Iris pigment epithelial cell (primary cell): ENCODE measurements around the gene WSCD2.

Experiments
- DNase-seq: peaks from one replicate; pipeline ENCODE4 v3.0.0-alpha.2; 2011; ENCODE audit warnings: low read depth

The WSCD2 gene

DNA sequence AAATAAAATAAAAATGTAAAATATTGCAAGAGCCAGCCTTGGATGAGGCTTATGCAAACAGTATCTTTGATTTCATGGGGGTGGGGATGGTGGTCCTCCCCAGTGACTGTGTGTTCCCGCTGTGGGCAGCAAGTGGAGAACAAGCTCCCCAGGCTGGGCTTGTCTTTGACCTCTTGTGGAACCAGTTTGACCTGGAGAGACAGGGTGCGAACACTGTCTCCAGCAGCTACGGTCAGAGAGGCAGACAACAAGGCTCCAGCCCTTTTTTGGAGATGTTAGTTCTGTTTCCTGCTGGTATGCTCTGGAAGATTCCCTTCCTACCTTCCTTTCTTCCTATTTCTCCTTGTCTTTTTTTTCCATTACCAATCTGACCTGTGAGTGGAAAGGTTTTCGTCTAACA lies 21.8 kb upstream of the WSCD2 start:
- no peak for DNase-seq

DNA sequence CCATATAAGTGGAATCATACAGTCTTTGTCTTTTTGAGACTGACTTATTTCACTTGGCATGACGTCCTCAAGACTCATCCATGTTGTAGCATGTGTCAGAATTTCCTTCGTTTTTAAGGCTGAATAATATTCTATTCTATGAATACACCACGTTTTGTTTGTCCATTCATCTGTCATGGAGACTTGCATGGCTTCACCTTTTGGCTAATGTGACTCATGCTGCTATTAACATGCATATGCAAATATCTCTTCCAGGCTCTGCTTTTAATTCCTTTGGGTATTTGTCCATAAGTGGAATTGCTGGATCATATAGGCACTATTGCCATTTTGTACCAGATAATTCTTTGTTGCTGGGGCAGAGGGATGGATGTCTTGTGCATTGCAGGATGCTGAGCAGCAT lies 19.6 kb upstream of the WSCD2 start:
- DNase-seq: no peak

DNA sequence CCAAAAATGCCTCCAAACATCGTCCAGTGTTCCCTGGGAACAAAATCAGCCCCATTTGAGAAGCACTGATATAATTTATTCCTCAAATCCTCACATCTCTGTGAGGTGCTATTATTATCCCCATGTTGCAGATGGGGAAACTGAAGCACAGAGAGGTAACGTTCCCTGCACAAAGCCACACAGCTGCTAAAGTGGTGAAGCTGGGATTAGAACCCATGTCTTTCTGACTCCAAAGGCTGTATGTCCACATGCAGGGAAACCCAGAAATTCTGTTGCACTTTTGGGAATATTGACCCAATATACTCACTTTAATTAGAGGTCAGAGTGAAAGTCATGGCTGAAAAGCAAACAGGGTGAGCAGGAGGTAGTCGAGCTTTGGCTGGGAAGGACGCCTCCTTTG lies 19.1 kb upstream of the WSCD2 start:
- no peak for DNase-seq

DNA sequence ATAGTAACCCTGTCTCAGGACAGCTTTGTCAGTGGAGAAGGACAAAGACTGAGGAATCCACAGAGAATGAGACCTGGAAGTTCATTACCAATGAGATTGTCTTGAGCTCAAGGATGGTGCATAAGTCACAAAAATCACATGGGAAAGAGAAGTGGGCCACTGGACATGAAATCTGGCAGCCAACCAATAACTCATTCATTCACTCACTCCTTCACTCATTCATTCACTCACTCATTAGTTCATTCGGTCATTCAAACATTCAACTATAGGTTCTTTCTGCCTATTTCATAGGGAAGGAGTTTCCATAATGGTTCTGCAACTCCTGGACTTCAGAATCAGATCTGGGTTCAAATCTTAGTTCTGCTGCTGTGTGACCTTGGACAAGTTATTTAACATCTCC lies 18.2 kb upstream of the WSCD2 start:
- no peak for DNase-seq

DNA sequence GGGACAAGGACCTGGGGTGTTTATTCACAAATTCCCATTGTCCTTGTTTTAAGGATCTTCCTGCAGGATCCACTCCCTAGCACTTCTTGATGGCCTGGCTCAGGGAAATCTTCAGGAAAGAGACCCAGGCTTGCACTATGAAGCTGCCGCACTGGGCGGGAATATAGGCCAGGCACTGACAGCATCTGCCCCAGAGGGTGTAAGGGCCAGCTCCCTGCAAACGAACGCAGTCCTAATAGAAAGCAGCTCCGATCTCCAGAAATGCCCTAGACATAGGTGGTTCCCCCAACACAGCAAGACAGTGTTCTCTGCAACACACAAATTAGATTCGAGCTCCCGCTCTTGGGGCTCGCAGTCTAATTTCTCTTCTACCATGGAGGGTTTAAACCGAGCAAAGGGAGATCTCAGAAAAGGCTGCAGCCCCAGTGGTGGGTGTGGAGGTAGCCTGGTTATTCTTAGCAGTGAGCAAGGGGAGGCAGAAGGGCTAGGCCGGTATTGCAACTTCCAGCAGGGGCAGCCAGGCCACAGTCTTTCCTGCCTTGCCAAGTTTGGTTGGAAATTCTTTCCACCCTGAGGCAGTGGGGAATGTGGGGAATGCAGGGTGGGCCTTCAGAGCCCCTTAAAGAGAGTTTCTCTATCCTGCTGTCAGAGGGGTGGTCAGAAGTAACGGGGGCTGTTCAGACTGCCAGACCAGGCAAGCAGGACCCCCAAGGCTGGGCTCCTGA lies 16.1 kb upstream of the WSCD2 start:
- DNase-seq: no peak

DNA sequence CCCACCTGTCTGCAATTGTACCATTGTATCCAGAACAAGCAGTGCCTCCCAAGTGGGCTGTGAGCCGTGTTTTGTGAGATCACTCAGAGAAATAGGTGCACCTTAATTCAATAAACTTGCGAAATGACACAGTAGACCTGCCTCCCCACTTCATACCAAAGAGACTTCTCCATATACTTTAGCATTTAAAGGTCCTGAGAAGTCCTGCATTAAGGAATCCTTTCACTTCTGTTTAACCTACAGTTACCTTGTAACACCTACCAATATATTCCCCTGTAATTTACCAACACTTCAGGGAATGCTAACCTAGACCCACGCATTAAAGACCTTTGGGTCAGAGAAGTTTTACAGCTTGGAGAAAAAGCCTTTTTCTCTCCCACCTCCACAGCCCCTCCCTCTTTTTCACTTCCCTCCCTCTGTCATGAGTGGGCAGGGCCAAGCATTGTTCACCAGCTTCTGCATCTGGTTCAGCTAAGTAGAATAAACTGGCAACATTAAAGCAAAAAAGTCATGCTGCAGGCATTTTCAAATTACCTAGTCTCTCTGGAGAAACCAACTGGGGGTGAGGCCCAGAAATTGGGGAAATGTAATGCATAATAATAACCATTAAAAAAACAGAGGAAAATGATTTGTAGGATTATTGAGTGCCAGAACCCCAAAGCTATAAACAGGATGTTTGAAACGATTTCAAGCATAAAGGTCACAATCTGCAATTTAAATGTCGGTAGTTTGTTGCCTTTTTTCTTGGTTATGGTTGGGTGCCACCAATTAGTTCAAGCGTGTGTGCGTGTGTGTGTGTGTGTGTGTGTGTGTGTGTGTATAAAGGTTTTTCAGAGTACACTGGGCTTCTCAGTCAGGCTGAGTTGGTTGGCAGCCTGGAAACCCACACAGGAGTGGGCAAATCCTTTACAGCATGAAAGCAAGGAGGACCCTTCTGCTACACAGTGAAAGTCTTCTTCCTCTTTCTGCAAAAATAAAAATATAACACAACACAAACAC lies 13.7 kb upstream of the WSCD2 start:
- no peak for DNase-seq

DNA sequence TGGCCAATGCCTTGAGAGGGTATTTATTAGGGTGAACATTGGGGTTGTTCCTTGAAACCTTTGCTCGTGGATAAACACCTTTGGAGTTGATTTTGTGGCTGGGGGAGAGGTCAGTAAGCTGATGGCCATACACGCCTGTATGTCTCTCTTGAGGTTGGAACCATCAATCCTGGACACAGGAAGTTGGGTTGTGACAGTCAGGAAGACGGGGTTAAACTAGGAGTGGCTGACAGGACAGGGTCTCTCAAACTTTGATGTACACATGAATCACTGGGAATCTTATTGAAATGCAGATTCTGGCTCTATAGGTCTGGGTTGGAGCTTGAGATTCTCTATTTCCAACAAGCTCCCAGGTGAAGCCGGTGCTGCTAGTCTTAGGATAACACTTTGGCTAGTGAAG lies 12.8 kb upstream of the WSCD2 start:
- no peak for DNase-seq

DNA sequence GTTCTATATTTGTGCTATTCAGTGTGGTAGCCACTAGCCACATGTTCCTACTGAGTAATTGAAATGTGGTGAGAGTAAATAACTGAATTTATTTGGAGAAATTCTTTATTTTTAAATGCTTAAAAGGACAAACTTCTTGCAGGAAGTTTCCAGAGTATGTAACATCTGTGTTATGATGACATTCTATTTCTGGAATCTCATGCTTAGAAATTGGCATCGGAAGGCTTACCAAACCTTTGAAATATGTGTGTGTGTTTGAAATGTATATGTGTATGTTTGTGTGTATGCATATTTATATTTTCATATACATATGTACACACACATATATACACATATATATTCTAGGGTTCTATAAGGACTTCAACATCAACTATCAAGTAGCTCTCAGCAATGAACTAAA lies 12.4 kb upstream of the WSCD2 start:
- DNase-seq: no peak

DNA sequence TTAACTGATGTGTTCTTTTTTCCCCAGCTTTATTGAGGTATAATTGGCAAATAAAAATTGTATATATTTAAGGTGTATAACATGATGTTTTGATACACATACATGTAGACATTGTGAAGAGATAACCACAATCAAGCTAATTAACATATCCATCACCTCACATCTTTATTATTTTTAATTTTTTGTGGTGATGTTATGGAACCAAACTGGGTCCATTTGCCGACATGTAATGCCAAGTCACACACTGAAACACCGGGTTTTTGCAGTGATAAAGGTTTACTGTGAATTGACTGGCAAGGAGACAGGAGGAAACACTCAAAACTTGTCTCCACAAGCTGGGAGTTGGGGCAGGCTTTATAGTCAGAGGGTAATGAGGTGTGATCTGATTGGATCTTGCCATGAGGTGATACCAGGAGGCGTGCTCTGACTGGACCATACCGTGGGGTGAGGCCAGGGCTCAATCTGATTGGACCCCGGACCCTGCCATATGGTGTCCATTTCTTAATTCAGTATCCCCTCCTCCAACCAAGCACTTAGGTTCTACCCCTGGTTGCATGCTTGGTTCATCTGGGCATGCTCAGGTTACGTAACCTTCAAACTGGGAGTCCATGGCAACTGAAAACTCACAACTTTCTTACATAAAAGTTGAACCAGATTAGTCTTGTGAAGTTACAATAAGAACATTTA lies 11.8 kb upstream of the WSCD2 start:
- DNase-seq: no peak

DNA sequence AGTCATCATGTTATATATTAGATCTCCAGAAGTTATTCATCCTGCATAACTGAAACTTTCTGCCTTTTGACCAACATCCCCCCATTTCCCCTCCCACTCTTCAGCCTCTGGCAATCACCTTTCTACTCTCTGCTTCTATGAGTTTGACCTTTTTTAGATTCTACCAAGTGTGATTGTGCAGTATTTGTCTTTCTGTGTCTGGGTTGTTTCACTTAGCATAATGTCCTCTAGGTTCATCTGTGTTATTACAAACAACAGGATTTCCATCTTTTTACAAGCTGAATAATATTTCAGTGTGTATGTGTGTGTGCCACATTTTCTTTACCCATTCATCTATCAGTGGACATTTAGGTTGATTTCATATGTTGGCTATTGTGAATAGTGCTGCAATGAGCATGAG lies 11.2 kb upstream of the WSCD2 start:
- DNase-seq: no peak

DNA sequence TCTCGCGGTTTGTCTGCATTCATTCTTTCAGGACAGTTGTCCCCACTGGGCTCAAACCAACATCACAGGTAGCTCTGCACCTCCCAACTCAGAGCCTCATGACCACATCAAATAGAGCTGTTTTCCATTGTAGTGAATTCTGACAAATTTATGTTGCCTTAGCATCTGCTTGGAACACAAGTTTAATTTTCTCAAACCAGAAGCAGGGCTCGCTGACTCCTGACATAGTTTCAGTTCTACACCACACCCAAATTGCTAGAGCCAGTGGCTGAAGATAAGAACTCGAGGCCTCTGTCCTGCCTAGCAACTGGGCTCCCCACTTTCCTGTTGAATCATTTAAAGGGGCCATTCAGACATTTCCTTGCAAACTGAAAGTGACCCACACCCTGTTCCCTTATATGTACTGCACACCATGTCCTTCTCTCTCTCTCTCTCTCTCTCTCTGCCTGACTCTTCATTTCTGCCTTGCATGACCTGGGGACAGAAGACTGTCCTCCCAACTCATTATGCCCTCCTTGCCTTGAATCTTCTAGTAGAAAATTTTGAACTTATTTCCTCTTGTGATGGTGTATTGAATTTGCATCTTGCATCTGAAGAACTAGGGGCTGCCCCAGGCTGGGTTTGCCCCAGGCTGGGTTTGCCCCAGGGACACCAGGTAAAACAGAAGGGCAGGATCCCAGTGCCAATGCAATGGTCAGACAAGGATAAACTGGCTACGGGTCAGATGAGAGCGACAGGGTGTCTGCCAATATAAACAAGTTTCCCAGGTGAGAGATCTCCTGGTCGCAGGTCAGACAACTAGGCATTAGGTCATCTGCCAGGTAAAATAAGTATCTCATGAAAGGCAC lies 9.7 kb upstream of the WSCD2 start:
- no peak for DNase-seq

DNA sequence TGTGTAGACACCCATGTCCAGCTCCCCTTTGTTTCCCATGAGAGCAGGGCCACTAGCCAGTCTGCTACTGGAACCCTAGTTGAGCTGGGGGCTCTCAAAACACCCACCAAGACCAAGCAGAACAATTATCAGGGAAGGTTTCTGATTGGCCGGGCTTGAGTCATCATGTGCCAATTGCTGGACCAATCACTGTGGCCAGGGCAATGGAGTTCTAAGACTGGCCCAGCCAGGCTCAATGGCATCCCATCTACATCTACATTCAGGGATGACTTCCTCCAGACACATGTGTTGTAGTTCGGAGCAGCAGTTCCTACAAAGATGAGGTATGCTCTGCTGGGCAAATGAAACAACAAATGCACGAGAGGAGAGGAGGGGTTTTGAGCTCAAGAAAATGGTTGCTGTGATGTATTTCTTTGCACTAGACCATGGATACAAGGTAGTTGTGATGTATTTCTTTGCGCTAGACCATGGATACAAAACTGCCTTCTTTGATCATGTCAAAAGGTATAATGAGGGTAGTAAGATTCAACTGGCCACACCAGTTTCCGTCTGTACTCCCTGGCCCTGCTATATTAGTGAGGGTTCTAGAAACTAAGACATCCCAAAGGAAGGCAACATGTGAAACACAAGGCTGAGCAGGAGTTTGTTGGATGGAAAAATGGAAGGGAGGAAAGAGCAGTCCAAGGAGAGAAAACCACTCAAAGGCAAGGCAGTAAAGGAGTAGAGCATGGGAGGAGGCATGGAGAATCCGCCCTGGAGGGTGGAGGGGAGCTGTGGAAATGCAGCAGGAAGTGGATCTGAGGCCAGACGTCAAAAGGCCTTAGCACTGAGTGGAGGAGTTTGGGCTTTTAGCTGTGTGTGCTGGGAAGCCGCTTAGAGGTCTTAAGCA lies 8.9 kb upstream of the WSCD2 start:
- no peak for DNase-seq

DNA sequence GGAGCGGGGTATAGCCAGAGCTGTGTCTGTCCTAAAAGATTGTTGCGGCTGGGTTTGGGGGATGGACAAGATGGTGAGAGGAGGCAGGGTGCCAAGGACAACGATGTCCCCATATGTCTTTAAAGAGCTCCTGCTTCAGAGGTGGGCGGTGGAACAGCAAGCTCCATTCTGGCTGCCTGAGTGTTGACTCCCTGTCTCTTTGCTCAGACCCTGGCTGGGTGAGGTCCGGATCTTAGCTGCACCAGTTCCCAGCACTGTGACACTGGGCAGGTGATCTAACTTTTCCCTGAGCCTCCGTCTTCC lies 8.3 kb upstream of the WSCD2 start:
- DNase-seq: no peak

DNA sequence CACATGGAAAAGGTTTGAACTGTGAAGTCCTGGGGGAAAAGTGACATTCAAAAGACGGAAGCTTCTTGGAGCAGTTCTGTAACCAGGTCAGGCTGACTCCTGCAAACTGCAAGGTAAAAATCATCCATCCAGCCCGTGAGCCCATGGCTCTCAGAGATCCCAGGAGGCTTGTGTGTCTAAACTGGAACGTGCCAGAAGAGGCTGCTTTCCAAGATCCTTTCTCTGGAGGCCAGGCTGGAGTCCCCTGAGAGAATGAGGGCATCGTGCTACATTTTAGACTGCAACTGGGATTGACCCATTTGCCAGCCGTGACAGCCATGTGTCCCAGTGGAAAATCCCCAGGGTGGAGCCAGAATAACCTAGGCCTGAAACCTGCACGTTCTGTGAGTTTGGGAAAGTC lies 7.8 kb upstream of the WSCD2 start:
- no peak for DNase-seq

DNA sequence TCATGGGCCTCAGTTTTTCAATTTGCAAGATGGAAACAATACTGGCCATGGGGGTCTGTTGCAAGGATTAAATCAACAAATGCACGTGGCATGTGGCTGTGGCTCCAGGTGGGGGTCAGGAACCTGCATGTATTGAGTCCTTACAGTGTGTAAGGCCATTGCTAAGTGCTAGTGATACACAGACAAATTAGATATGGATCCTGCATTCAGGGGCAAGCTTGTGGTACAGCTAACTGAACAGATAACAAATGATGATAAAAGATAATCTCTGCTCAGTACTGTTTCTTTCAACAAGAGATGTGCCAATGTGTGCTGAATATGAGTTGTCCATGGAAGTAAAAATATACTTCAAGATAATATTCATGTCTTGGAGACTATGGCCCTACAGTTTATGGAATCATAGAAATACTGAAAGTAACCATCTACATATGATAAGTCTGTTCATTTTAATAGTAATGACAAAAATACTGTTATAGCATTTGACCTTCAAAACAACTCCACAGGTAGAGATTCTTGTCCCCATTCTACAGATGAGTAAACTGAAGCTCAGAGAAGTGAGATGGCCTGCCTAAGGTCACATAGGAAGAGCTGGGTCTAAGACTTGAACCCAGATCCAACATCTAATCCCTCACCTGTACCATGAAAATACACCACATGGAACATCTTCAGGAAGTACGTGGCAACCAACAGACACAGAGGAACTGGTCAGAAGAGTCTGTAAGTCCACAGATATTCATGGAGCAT lies 7.2 kb upstream of the WSCD2 start:
- no peak for DNase-seq

DNA sequence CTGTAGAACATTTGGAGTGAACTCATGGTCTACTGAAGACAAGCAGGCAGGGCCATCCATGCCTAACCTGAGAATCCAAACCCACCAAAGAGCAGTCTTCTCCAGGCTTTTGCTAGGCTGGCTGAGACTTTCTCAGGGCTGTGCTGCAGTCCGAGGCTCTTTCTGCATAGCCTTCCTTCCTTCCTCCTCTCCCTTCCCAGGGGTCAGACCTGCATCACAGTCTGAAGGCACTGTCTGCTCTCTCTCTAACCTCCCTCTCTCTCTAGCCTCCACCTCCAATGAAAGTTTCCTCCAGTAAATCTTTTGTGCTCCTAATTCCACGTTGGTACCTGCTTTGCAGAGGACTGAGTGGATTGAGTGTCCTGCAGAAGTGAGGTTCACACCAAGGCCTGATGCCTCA lies 6.4 kb upstream of the WSCD2 start:
- DNase-seq: no peak

DNA sequence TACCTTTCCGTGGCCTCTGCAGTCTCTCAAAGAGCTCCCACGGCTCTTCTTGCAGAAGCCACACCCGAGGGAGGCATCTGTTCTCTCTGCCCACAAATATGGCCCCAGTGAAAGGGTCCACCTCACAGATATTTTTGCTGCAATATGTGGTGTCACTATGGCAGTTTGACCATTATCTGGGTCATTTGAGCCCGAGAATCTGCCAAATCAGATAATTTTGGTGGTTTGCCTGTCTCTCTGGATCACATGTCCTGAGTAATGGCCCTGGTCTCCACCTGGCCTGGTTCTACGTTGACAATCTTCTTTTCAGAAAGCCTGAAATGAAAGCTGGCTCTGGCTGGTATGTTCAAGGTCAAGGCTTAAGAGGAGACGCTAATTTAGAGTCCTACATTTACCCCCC lies 5.7 kb upstream of the WSCD2 start:
- DNase-seq: no peak

DNA sequence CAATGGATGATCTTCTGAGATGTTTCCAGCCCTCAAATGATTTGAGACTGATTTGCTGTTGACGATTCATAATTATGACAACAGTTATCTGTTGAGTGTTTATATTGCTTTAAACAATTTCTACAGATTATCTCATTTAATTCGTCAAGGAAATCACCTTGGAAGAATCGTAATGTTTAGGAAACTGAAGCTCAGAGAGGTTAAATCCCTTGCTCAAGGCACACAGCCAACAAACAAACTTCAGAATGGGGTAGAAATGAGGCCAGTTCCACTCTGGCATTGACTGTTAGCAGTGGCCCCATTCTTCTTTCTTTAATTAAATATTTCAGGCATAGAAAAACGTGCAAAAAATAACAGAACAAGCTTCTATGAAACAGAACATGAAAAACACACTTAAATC lies 4.0 kb upstream of the WSCD2 start:
- DNase-seq: no peak

DNA sequence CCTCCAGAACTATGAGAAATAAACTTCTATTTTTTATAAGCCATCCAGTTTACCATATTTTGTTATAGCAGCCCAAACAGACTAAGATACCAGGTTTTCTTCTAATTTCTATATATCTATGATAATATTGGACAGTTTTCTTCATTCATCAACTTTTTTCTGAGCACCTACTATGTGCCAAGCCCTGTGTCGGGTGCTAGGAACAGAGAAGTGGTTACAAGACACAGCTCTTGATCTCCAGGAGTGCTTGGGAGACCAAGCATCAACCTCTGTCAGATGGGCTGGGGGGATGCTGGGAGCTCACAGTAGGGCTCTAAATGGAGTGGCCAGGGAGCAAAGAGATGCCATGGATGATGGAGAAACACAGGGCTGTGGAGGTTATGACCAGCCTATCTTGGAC lies 2.9 kb upstream of the WSCD2 start:
- DNase-seq: no peak

DNA sequence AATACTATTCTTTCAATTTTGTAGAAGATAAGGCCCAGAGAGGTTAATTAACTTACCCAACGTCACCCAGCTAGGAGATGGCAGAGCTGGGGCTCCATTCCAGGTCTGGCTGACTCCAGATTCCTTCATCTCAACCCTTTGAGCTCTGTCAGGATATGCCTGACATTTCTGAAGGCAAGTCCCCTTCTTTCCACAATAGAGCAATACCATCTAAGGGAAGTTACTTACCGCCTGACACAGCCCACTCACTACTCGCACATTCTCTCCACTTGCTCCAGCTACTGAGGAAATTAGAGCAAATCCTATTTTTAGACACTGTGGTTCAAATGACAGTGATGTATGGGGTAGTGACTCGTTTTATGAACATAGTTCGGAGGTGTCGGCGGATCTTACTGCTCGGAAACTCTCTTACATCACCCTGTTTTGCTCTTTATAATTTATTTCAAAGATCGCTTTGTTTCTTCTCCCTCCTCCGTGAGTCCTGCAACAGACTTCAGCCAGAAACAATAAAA lies 2.0 kb upstream of the WSCD2 start:
- no peak for DNase-seq
